ENCODE results near the gene BCAS3.

- no peak for TF ChIP-seq NFRKB (IDR thresholded peaks at IDR 0.05)
- TF ChIP-seq TARDBP (IDR thresholded peaks at IDR 0.05), result no peak
- no peak for TF ChIP-seq FOXM1 (IDR thresholded peaks at IDR 0.05; ENCODE audit: borderline replicate concordance)
- no peak for TF ChIP-seq SUZ12 (IDR thresholded peaks at IDR 0.05)
- no peak for TF ChIP-seq SP1 (IDR thresholded peaks at IDR 0.05)
- TF ChIP-seq HDGF (IDR thresholded peaks at IDR 0.05; ENCODE audit: borderline replicate concordance), result no peak
- TF ChIP-seq L3MBTL2 (conservative IDR thresholded peaks at IDR 0.05), result no peak
- no peak for TF ChIP-seq BHLHE40 (IDR thresholded peaks at IDR 0.05; ENCODE audit: borderline replicate concordance)
- no peak for TF ChIP-seq FOXA1 (IDR thresholded peaks at IDR 0.05)
These were observed 286.5 kb downstream of the BCAS3 start for GRCh38 chr17:60964160-60964559.
